ENCODE results near the gene SLC44A1. TPM values are rescaled to one million over a fixed set of nuclear protein-coding genes. Genes with fewer than 3 reads are reported as not detected.
A peak's percentile ranks its signal among the peaks of the same experiment; 100 is the strongest.

Gene SLC44A1
- total and polyA plus RNA-seq, 2 of the 13 experiments (the other 11 are each of a cell fraction or from before 2014, with no cell fraction given) = 21.4 to 40.8 TPM

GRCh38 chr9:105432247-105432842 lies 187.9 kb downstream of the SLC44A1 start (continued):
- TF ChIP-seq CTCF (CRISPR knock-in tag; IDR thresholded peaks at IDR 0.05) (no peak), THAP7 (CRISPR knock-in tag; IDR thresholded peaks at IDR 0.05) (no peak), ERF (CRISPR knock-in tag; IDR thresholded peaks at IDR 0.05) (peak; percentile 76), TERF1 (CRISPR knock-in tag; IDR thresholded peaks at IDR 0.05) (no peak), KLF11 (CRISPR knock-in tag; IDR thresholded peaks at IDR 0.05) (no peak), TEF (CRISPR knock-in tag; IDR thresholded peaks at IDR 0.05) (0 out of 2 replicates have a peak, but pooled peaks have one; percentile 16), CEBPB (IDR thresholded peaks at IDR 0.05; ENCODE audit: borderline replicate concordance, low read depth, low read length) (peak; percentile 30; the same call in 1 of the 2 replicates), ZMAT5 (CRISPR knock-in tag; IDR thresholded peaks at IDR 0.05; ENCODE audit: borderline replicate concordance, low read depth) (no peak), ZNF136 (CRISPR knock-in tag; IDR thresholded peaks at IDR 0.05; ENCODE audit: low read depth) (0 out of 2 replicates have a peak, but pooled peaks have one; percentile 12), MZF1 (CRISPR knock-in tag; IDR thresholded peaks at IDR 0.05; ENCODE audit: borderline replicate concordance) (no peak)
- TF ChIP-seq, protein P1, sequence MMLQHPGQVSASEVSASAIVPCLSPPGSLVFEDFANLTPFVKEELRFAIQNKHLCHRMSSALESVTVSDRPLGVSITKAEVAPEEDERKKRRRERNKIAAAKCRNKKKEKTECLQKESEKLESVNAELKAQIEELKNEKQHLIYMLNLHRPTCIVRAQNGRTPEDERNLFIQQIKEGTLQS (CRISPR knock-in tag; IDR thresholded peaks at IDR 0.05) = no peak
- TF ChIP-seq, protein P2, sequence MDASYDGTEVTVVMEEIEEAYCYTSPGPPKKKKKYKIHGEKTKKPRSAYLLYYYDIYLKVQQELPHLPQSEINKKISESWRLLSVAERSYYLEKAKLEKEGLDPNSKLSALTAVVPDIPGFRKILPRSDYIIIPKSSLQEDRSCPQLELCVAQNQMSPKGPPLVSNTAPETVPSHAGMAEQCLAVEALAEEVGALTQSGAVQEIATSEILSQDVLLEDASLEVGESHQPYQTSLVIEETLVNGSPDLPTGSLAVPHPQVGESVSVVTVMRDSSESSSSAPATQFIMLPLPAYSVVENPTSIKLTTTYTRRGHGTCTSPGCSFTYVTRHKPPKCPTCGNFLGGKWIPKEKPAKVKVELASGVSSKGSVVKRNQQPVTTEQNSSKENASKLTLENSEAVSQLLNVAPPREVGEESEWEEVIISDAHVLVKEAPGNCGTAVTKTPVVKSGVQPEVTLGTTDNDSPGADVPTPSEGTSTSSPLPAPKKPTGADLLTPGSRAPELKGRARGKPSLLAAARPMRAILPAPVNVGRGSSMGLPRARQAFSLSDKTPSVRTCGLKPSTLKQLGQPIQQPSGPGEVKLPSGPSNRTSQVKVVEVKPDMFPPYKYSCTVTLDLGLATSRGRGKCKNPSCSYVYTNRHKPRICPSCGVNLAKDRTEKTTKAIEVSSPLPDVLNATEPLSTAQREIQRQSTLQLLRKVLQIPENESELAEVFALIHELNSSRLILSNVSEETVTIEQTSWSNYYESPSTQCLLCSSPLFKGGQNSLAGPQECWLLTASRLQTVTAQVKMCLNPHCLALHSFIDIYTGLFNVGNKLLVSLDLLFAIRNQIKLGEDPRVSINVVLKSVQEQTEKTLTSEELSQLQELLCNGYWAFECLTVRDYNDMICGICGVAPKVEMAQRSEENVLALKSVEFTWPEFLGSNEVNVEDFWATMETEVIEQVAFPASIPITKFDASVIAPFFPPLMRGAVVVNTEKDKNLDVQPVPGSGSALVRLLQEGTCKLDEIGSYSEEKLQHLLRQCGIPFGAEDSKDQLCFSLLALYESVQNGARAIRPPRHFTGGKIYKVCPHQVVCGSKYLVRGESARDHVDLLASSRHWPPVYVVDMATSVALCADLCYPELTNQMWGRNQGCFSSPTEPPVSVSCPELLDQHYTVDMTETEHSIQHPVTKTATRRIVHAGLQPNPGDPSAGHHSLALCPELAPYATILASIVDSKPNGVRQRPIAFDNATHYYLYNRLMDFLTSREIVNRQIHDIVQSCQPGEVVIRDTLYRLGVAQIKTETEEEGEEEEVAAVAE (CRISPR knock-in tag; IDR thresholded peaks at IDR 0.05; ENCODE audit: borderline replicate concordance) = no peak
- TF ChIP-seq, protein P3, sequence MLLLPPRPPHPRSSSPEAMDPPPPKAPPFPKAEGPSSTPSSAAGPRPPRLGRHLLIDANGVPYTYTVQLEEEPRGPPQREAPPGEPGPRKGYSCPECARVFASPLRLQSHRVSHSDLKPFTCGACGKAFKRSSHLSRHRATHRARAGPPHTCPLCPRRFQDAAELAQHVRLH (CRISPR knock-in tag; IDR thresholded peaks at IDR 0.05; ENCODE audit: borderline replicate concordance, low read depth) = peak; percentile 65; the same call in 1 of the 2 replicates
- TF ChIP-seq, protein P4, sequence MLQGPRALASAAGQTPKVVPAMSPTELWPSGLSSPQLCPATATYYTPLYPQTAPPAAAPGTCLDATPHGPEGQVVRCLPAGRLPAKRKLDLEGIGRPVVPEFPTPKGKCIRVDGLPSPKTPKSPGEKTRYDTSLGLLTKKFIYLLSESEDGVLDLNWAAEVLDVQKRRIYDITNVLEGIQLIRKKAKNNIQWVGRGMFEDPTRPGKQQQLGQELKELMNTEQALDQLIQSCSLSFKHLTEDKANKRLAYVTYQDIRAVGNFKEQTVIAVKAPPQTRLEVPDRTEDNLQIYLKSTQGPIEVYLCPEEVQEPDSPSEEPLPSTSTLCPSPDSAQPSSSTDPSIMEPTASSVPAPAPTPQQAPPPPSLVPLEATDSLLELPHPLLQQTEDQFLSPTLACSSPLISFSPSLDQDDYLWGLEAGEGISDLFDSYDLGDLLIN (CRISPR knock-in tag; IDR thresholded peaks at IDR 0.05; ENCODE audit: borderline replicate concordance) = no peak
- TF ChIP-seq, protein P5, sequence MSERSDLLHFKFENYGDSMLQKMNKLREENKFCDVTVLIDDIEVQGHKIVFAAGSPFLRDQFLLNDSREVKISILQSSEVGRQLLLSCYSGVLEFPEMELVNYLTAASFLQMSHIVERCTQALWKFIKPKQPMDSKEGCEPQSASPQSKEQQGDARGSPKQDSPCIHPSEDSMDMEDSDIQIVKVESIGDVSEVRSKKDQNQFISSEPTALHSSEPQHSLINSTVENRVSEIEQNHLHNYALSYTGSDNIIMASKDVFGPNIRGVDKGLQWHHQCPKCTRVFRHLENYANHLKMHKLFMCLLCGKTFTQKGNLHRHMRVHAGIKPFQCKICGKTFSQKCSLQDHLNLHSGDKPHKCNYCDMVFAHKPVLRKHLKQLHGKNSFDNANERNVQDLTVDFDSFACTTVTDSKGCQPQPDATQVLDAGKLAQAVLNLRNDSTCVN (CRISPR knock-in tag; IDR thresholded peaks at IDR 0.05; ENCODE audit: borderline replicate concordance) = no peak
